Effector memory CD8-positive, alpha-beta T cell (primary cell): ENCODE results near the gene CDC42SE1.
"Not testable (repeated sequence)": the region's sequence is repeated elsewhere in the genome, so short reads cannot be mapped to it uniquely, and the experiment has no call there.

Experiments
- ATAC-seq: fragments of 150-1000 bp; cut with Tn5 transposase; replicated peaks from 2 replicates; pipeline ENCODE4 v1.10.0; 2021; ENCODE audit warnings: mild to moderate bottlenecking, moderate library complexity
- DNase-seq, 3 experiments: peaks; one replicate each; pipeline ENCODE4 v3.0.0; 2021
- H3K27ac Mint-ChIP-seq, 2 donors: one replicate each; pipeline ENCODE4 v1.8.0; 2022; ENCODE audit warnings: mild to moderate bottlenecking in 2 of 2, mixed read lengths in 2 of 2, moderate library complexity in 2 of 2
- H3K27me3 Mint-ChIP-seq, 2 donors: one replicate each; pipeline ENCODE4 v1.8.0; 2022; ENCODE audit warnings: mixed read lengths in 2 of 2
- H3K36me3 Mint-ChIP-seq: one replicate; pipeline ENCODE4 v1.8.0; 2022; ENCODE audit warnings: mild to moderate bottlenecking, moderate library complexity, mixed read lengths; ENCODE audit not compliant: insufficient read depth
- H3K4me1 Mint-ChIP-seq, 2 donors: one replicate each; pipeline ENCODE4 v1.8.0; 2022; ENCODE audit warnings: low read depth in 2 of 2, mixed read lengths in 2 of 2
- H3K4me3 Mint-ChIP-seq, 2 donors: one replicate each; pipeline ENCODE4 v1.8.0; 2022; ENCODE audit warnings: mild to moderate bottlenecking in 2 of 2, mixed read lengths in 2 of 2, moderate library complexity in 2 of 2
- H3K9me3 Mint-ChIP-seq, 2 donors: one replicate each; pipeline ENCODE4 v1.8.0; 2022; ENCODE audit warnings: mixed read lengths in 2 of 2
- total RNA-seq, 9 experiments: gene quantifications; one replicate each; lab custom pipeline; 2026; lab: John Stamatoyannopoulos, UW

Gene CDC42SE1
- 308 to 896 (median 560) reads per million in 9 experiments for total RNA-seq

GRCh38 chr1:151059109-151060006 is at the start of gene CDC42SE1:
TSS of gene CDC42SE1 (minus strand) at chr1:151059622. CDS start at chr1:151055730, 3,892 bp downstream.
- DNase-seq = peak; percentile 80 to 83 (median 81)
- Mint-ChIP-seq H3K27me3 (no peaks in the 10 kb centered on the region), H3K9me3 (no peaks in the 10 kb centered on the region), H3K27ac (peak within 1 kb of the TSS; percentile 97 to 98), H3K36me3 (peaks cover 55% of the 10 kb centered on the region), H3K4me3 (peak within 1 kb of the TSS; percentile 95 to 97), H3K4me1 (peaks cover 50 to 58% of the 10 kb centered on the region in 2 donors)
- peak; percentile 77 for ATAC-seq

DNA sequence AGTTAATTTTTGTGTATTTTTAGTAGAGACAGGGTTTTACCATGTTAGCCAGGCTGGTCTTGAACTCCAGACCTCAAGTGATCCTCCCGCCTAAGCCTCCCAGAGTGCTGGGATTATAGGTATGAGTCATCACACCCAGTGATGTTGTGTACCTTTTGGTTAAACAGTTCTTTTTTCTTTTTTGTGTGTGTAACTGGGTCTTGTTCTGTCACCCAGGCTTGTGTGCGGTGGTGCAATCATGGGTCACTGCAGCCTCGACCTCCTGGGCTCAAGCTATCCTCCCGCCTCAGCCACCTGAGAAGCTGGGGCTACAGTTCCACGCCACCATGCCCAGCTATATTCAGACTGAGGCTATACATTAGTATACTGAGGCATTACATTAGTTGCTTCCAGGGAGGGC is 48.9 kb upstream of the CDC42SE1 start:
- H3K4me3 Mint-ChIP-seq = no peak overlapping the region
- ATAC-seq (no peak), DNase-seq (no peak)
- no peaks in the 10 kb centered on the region for H3K27me3 Mint-ChIP-seq
- H3K9me3 Mint-ChIP-seq = no peaks in the 10 kb centered on the region
- H3K36me3 Mint-ChIP-seq = peaks cover 38% of the 10 kb centered on the region
- H3K4me1 Mint-ChIP-seq = peaks cover 0 to 3% of the 10 kb centered on the region in 2 donors
- H3K27ac Mint-ChIP-seq = no peak overlapping the region

GRCh38 chr1:151106894-151107293 is 47.5 kb upstream of the CDC42SE1 start:
- ATAC-seq = no peak
- peaks cover 0 to 3% of the 10 kb centered on the region in 2 donors for H3K4me1 Mint-ChIP-seq
- no peaks in the 10 kb centered on the region for H3K27me3 Mint-ChIP-seq
- H3K4me3 Mint-ChIP-seq = no peak overlapping the region
- peaks cover 38% of the 10 kb centered on the region for H3K36me3 Mint-ChIP-seq
- DNase-seq = no peak
- H3K9me3 Mint-ChIP-seq = no peaks in the 10 kb centered on the region
- no peak overlapping the region for H3K27ac Mint-ChIP-seq

GRCh38 chr1:151104630-151105029 is 45.2 kb upstream of the CDC42SE1 start:
- DNase-seq = no peak
- Mint-ChIP-seq H3K36me3 (peaks cover 30% of the 10 kb centered on the region), H3K4me1 (peaks cover 0 to 3% of the 10 kb centered on the region in 2 donors), H3K27me3 (no peaks in the 10 kb centered on the region), H3K27ac (peak overlapping the region in 1 of 2 donors; percentile 77), H3K4me3 (no peak overlapping the region), H3K9me3 (no peaks in the 10 kb centered on the region)
- no peak for ATAC-seq

- Mint-ChIP-seq H3K4me1 (no peaks in the 10 kb centered on the region), H3K27me3 (no peaks in the 10 kb centered on the region), H3K4me3 (no peak overlapping the region), H3K27ac (no peak overlapping the region), H3K9me3 (no peaks in the 10 kb centered on the region), H3K36me3 (peaks cover 19% of the 10 kb centered on the region)
- DNase-seq (no peak), ATAC-seq (no peak)
Observed at GRCh38 chr1:151098126-151098525, 38.7 kb upstream of the CDC42SE1 start.

- not testable (repeated sequence) for H3K4me1 Mint-ChIP-seq, ATAC-seq, H3K4me3 Mint-ChIP-seq, H3K27me3 Mint-ChIP-seq, DNase-seq, H3K9me3 Mint-ChIP-seq
- H3K36me3 Mint-ChIP-seq = peaks cover 19% of the 10 kb centered on the region
- H3K27ac Mint-ChIP-seq = peak overlapping the region in 1 of 2 donors; percentile 60
Observed at GRCh38 chr1:151097426-151097825, 38.0 kb upstream of the CDC42SE1 start.

DNA sequence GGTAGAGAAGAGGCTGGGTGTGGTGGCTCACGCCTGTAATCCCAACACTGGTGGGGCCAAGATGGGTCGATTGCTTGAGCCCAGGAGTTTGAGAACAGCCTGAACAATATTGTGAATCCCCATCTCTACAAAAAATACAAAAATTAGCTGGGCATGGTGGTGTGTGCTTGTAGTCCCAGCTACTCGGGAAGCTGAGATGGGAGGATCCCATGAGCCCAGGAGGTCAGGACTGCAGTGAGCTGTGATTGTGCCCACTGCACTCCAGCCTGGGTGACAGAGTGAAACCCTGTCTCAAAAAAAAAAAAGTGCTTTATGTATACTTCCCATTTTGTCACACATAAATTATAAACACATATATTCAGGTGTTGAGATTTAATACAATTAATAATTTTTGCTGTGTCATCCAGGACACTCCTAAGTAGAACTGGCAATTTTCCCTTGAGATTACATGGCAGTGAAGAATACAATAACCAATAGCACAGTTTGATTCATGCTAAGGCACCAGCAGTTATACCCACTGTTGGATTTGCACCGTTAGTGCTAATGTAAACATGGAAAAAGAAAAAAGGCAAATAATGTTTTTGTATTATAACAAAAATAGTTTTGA is 26.6 kb upstream of the CDC42SE1 start:
- H3K27ac Mint-ChIP-seq = no peak overlapping the region
- ATAC-seq = no peak
- DNase-seq = no peak
- no peaks in the 10 kb centered on the region for H3K4me1 Mint-ChIP-seq
- no peaks in the 10 kb centered on the region for H3K9me3 Mint-ChIP-seq
- H3K27me3 Mint-ChIP-seq = no peaks in the 10 kb centered on the region
- peaks cover 14% of the 10 kb centered on the region for H3K36me3 Mint-ChIP-seq
- no peak overlapping the region for H3K4me3 Mint-ChIP-seq

GRCh38 chr1:151072224-151072623 is 12.8 kb upstream of the CDC42SE1 start:
- Mint-ChIP-seq H3K27ac (peak overlapping the region; percentile 97 to 99), H3K4me1 (peaks cover 15 to 17% of the 10 kb centered on the region in 2 donors), H3K36me3 (peaks cover 43% of the 10 kb centered on the region), H3K9me3 (no peaks in the 10 kb centered on the region), H3K4me3 (peak overlapping the region; percentile 94 to 95), H3K27me3 (no peaks in the 10 kb centered on the region)
- DNase-seq (no peak), ATAC-seq (no peak)

DNA sequence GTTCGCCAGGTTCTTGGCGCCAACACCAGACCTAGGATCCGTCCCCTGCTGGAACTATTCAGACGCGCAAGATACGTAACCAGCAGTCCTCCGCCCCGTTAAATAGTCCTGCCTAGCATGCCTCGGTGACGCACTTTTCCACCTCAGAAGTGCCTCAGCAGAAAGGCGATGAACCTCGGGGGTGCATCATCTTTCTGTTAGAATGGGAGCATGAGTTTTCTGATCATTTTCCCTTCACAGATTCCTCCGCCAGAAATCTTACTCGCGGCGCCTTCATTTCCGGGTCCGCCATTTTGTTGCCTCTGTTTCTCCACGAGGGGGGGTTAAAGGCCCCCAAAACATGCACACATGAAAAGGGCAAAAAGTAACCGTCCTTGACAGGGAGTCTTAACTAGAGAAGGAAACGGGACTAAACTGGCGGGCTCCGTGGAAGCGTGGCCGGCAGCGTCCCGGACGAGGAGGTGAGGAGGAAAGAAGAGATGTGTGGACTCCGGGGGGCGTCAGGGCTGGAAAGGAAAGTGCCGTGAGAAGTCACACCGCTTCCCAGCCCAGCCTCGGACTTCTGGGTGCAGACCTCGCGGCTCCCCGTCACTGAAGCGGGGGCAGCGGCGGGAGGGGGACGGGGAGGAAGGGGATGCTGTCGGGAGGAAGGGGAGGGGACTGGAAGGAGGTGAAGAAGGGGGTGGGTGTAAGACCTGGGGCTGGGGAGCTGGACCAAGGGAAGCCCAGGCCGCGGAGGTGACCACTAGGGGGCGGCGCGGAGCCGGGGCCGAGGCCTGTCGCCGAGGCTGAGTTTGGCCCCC is 11.3 kb upstream of the CDC42SE1 start, which contains the start of gene GABPB2:
Gene GABPB2 (plus strand): TSS at position 288 of the 803 bp plus-strand sequence. CDS start 17,429 bp downstream, outside the sequence.
- peak within 1 kb of the TSS; percentile 94 to 95 for H3K4me3 Mint-ChIP-seq
- H3K27me3 Mint-ChIP-seq = no peaks in the 10 kb centered on the region
- DNase-seq (peak; percentile 79 to 84 (median 81)), ATAC-seq (peak; percentile 80)
- peaks cover 42% of the 10 kb centered on the region for H3K36me3 Mint-ChIP-seq
- H3K27ac Mint-ChIP-seq = peak within 1 kb of the TSS; percentile 97 to 99
- H3K4me1 Mint-ChIP-seq = peaks cover 13 to 17% of the 10 kb centered on the region in 2 donors
- H3K9me3 Mint-ChIP-seq = no peaks in the 10 kb centered on the region

- ATAC-seq = no peak
- no peaks in the 10 kb centered on the region for H3K27me3 Mint-ChIP-seq
- peak overlapping the region; percentile 76 to 99 for H3K27ac Mint-ChIP-seq
- DNase-seq = no peak
- peak overlapping the region; percentile 94 to 95 for H3K4me3 Mint-ChIP-seq
- H3K4me1 Mint-ChIP-seq = peaks cover 14 to 17% of the 10 kb centered on the region in 2 donors
- H3K36me3 Mint-ChIP-seq = peaks cover 37% of the 10 kb centered on the region
- no peaks in the 10 kb centered on the region for H3K9me3 Mint-ChIP-seq
Observed at GRCh38 chr1:151069103-151069486, 9.7 kb upstream of the CDC42SE1 start.

GRCh38 chr1:151067185-151067584 is 7.8 kb upstream of the CDC42SE1 start:
- Mint-ChIP-seq H3K4me3 (no peak overlapping the region), H3K36me3 (peaks cover 29% of the 10 kb centered on the region), H3K27ac (peak overlapping the region in 1 of 2 donors; percentile 39), H3K4me1 (peaks cover 14% of the 10 kb centered on the region in 2 donors), H3K9me3 (no peaks in the 10 kb centered on the region), H3K27me3 (no peaks in the 10 kb centered on the region)
- no peak for ATAC-seq
- DNase-seq = no peak

DNA sequence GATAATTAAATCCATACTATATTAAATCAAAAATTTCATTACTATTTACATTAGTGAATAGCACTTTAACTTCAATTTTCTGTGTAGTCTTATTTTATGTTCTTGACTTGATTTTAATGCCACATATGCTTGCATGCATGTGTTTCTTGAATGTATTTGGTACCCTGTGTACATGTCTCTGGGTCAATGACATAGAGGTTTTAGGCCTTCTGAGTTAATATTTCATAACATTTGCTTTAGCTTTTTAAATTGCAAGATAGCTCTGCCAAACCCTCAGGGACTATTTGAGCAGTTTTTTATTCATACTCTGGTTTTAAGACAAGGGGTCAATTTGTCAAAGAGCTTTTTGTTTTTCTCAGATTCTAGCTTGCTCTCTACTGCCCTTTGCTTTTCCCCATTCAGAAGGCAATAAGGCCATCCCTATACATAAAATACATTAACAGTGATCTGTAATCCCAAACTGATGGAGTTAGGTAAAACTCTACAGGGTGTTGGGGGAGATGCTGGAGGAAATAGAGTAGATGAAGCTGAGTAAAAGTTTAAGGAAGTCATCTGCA is 5.7 kb upstream of the CDC42SE1 start:
- DNase-seq (no peak), ATAC-seq (no peak)
- Mint-ChIP-seq H3K4me1 (peaks cover 12 to 17% of the 10 kb centered on the region in 2 donors), H3K4me3 (no peak overlapping the region), H3K27ac (no peak overlapping the region), H3K36me3 (peaks cover 10% of the 10 kb centered on the region), H3K9me3 (no peaks in the 10 kb centered on the region), H3K27me3 (no peaks in the 10 kb centered on the region)
